NCI-H2227 (cell line): ENCODE measurements around the gene UMOD.

Experiments
- DNase-seq: peaks from one replicate; lab custom pipeline; 2025; ENCODE audit not compliant: unreplicated experiment; lab: John Stamatoyannopoulos, UW

The UMOD gene

GRCh38 chr16:20364051-20364450 lies 11.5 kb upstream of the UMOD start:
- no peak for DNase-seq

GRCh38 chr16:20363191-20363590 lies 10.7 kb upstream of the UMOD start:
- no peak for DNase-seq

- no peak for DNase-seq
These were observed 7.5 kb upstream of the UMOD start for GRCh38 chr16:20359997-20360396.

DNA sequence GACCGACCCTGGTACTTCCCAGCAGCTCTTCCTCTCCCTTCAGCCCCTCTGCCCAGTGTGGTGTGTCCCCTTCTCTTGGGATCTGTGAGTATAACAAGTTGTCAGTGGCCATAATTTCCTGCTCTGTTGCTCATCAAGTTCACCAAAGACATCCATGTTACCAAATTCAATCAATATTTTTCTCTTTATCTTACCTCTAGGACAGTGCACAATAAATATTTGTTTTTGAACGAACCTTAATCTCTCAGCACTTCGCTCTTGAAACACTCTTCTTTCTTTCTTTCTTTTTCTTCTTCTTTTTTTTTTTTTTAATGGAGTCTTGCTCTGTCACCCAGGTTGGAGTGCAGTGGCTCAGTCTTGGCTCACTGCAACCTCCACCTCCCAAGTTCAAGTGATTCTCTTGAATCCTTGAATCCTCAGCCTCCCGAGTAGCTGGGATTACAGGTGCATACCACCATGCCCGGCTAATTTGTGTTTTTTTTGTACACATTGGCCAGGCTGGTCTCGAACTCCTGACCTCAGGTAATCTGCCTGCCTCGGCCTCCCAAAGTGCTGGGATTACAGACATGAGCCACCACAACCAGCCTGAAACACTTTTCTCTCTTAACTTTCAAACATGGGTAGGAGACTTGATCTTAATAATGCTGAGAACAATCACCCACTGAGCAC lies 2.7 kb upstream of the UMOD start:
- DNase-seq, result no peak

GRCh38 chr16:20353379-20353778 lies 864 bp upstream of the UMOD start:
- no peak for DNase-seq

DNA sequence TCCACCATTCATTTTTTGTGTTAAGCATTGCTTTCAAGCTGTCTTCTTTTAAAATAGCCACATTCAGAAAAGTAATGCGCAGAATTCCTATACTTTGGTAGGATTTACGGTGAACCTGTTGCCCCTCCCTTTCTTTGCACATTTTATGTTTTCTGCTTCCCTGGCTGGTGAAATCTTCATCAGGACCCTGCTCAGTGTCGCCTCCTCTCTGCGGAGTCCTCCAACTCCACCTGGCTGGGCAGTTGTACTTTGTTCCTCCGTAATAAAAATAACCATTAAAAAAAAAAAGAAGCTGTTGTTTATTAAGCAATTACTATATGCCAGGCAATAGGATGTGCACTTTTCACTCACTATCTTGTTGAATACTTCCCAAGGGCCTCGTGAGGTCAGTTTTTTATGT lies 2.9 kb downstream of the UMOD start:
- DNase-seq, result no peak

DNA sequence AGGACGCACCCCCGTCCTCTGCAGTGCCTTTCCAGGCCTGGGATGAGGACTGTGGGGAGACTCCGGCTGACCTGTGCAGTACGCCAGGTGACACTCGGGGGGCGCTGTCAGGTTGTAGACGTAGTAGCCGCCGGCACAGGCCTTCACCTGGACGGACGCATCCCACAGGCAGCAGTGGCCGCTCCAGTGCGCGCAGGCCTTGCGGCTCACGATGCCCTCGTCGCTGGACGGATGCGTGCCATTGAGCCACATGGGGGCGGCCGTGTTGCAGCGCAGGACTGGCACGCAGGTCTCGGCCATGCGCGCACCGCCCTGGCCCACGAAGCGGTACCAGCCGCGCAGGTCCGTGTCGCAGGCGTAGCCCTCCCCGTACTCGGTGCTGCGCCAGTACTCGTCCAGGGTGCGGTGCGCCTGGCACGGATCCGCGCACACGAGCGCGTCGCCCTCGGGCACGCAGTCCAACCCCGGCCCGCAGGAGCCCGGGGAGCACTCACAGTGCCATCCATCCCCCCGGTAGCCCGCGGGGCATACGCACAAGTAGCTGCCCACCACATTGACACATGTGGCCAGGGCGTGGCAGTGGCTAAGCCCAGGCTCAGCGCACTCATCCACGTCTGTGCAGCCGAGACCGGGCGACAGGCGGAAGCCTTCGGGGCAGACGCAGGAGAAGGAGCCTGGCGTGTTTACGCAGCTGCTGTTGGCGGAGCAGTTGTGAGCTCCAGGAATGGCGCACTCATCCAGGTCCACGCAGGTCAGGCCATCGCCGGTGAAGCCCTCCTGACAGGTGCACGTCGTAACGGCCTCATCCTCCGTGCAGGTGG lies 3.9 kb downstream of the UMOD start:
- peak; percentile 12 for DNase-seq

DNA sequence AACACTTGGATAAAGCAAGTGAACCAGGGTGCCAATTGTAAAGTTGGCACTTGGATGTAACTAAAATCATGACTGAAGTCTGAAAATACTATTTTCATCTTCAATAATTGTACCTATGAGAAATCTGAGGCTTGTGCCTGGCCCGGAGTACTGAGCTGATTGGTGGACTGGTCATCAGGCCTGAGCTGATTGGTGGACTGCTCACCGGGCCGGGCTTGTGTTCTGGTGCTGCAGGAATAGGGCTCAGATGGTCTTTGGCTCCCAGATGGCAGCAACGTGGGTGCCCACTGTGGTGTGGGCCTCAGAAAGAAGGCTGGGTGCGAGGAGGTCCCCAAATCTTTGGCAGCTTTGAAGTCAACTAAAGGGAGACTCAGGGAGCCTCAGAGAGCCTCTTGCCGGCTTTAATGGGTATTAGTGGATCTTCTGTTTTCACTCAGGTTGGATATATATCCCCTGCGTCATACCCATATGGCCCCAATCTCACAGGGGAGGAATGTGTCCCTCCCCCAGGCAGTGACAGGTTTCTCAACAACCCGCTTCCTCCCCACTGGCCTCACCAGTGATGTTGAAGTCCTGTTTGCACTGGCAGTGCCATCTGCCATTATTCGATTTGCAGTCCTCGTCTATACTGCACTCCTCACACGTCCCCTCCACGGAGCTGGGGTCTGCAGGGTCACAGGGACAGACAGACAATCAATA lies 4.7 kb downstream of the UMOD start:
- DNase-seq, result no peak

- DNase-seq, result no peak
These were observed 7.9 kb downstream of the UMOD start for GRCh38 chr16:20344611-20345010.

DNA sequence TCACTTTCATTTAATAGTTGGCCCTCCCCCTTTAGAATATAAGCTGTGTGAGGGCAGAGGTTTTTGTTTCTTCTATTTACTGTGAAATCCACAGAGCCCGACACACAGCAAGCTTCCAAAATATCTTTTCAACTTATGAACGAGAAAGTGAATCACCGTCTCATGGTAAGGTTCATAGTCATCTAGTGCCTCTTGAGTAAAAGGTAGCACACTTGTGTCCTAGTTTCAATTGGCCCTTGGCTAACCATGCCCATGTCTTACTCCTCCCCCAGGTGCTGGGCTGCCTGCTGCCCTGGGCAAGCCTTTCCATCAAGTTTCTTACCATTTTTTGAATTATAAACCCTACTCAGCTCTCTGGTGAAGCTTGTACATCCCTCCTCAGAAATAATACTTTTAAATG lies 12.8 kb downstream of the UMOD start:
- DNase-seq, result no peak

DNA sequence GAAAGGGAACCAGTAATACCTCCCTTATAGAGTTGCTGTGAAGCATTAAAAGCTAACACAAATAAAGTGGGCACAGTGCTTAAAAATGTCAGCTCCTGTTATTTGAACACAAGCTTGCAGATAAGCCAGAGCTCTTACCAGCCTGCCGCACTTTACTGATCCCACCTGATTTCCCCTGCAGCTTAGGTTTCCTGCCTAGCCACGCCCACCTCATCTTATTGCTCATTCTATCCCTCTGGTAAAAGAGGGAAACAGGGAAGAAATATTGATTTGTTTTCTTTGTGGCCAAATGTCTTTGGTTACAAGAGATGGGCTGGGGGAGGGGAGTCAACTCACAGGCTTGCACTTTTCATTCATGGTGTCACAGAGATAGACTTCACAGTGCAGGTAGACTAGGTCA lies 15.6 kb downstream of the UMOD start:
- peak; percentile 12 for DNase-seq

- no peak for DNase-seq
These were observed 18.1 kb downstream of the UMOD start for GRCh38 chr16:20334396-20334795.

DNA sequence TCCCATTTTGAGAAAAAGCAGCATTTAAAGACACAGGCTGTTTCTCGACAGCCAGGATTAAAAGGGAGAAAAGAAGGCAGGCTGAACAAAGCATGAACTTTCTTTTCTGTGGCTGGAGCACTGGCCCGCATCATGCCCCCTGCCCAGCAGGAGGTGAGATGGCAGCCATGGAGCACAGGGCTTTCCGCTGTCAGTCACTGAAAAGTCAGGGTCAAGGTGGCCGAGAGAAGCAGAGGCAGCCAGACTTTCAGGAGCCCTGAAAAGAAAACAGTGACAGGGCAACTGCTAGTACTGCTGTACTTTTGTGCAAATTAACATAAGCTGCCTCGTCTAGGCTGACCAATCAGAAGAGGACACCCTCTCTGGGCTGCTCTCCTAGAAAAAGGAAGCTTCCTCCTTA lies 19.4 kb downstream of the UMOD start:
- no peak for DNase-seq

- no peak for DNase-seq
These were observed 20.1 kb downstream of the UMOD start for GRCh38 chr16:20332411-20332810.

- DNase-seq, result no peak
These were observed 20.9 kb downstream of the UMOD start for GRCh38 chr16:20331635-20332034.

DNA sequence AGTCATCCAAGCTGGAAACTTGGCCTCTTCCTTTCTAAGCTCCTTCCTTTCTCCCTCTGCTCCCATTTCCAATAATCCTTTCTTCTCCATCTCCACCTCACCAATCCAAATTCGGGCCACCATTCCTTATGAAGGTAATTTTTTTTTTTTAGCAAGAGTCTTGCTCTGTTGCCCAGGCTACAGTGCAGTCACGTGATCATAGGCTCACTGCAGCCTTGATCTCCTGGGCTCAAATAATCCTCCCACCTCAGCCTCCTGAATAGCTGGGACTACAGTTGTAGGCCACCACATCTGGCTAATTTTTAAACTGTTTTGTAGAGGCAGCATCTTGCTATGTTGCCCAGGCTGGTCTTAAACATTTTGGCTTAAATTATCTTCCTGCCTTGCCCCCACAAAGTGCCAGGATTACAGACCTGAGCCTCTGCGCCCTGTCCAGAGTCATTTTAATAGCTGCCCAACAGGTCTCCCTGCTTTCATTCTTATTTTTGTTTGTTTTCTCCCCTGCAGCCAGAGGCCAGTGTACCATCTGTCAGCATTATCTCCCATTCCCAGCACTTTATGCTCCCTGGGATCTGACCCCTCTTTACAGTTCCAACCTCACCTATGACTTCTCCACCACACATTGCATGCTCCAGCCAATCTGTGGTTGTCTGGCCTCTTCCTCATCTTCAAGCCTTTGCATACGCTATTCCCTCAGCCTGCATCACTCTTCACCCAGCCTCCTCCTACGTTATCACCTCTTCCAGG lies 22.9 kb downstream of the UMOD start:
- DNase-seq, result no peak

DNA sequence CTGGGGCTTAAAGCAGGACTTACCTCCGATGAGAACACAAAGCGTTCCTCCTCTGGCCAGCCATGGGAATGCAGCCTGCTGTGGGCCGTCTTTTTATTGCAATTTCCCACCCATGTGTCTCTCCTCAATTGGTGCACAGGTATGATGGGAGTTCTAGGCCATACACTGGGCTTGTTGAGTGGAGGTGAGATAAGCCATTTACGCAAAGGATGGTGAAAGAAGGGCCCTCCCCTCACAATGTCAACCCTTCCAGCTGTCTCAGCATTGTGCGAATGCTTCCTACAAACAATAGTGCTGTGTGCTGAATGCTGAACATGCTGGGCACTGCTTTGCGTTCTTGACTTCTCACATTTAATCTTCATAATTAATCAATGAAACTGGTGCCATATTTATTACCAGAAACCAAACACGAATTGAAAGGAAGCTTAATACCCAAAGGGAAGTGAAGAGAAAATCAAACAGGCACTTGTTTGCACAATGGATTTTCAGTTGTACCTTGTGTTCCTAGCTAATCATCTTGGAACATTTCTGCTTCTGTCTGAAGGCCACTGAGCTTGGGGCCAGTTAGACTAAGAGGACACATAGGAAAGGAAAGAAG lies 25.0 kb downstream of the UMOD start, which contains the start of gene GP2:
Gene GP2 (minus strand): TSS at position 70 of the 598 bp plus-strand sequence. CDS start 1,082 bp downstream, outside the sequence.
- no peak for DNase-seq

DNA sequence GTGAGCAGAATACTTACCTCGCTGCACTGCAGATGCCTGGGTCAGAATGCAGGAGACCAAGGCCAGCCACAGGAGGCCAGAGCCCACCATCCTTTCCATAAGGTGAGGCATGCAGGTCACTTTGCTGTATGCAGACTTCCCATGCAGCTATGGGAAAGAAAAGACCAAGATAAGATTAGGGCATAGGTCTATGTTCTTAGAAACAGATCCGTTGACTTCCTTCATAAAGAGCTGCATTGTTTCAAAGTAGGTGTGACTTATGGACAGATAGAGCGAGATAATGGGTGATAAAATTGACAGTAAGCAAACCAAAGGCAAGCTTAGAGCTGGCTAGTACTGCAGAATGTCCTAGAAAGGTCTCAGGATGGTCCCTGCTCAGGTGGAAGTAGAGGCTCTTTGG lies 26.2 kb downstream of the UMOD start:
- DNase-seq, result no peak

GRCh38 chr16:20325005-20325404 lies 27.5 kb downstream of the UMOD start:
- no peak for DNase-seq

GRCh38 chr16:20323591-20324117 lies 28.9 kb downstream of the UMOD start:
- DNase-seq, result no peak

DNA sequence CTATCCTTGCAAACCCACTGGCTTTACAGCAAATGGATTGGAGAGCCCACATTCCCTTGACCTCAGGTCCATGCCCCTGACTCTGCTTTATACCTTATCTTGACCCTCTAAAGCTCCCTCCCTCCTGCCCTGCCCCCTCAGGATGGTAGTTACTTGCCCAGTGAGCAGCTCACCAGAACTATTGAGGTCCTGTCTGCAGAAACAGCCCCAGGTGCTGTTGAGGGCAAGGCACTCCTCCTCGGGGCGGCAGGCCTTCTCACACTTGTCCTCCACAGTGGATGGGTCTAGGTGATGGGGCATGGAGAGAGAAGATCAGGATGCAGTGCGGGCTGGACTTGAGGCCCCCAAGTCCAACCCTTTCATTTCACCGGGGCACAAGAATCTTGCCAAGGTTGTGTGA lies 29.8 kb downstream of the UMOD start:
- DNase-seq, result no peak
